GM12892 (cell line): ENCODE results near the gene PCID2.

Experiments used
- POLR2A ChIP-seq: IDR thresholded peaks from 2 replicates; pipeline ENCODE4 v1.6.1; 2011; ENCODE audit warnings: low read depth, low read length, control low read depth
- POLR2AphosphoS5 ChIP-seq: IDR thresholded peaks from 2 replicates; pipeline ENCODE4 v1.6.1; 2011; ENCODE audit warnings: low read depth, low read length, control low read depth
- TAF1 ChIP-seq: IDR thresholded peaks from 2 replicates; pipeline ENCODE4 v1.6.1; 2011; ENCODE audit warnings: low read depth, mild to moderate bottlenecking, control low read depth, low read length, borderline replicate concordance

- TF ChIP-seq POLR2A = no peak
- TF ChIP-seq POLR2AphosphoS5 = no peak
- no peak for TF ChIP-seq TAF1
Observed at GRCh38 chr13:113245849-113246796, 37.7 kb upstream of the PCID2 start.
